Transverse colon (tissue), 4 donors: ENCODE measurements around the gene MBD3L2.
"Not testable (repeated sequence)": the region's sequence is repeated elsewhere in the genome, so short reads cannot be mapped to it uniquely, and the experiment has no call there.

Experiments used
- EP300 ChIP-seq: sonication (generic); formaldehyde crosslinking; IDR thresholded peaks from one replicate; pipeline ENCODE4 v1.6.1; 2017; ENCODE audit warnings: antibody characterized with exemption, low read depth
- POLR2A ChIP-seq: fragments of 450-650 bp; IDR thresholded peaks from one replicate; pipeline ENCODE4 v1.6.1; 2016; ENCODE audit warnings: antibody characterized with exemption, mild to moderate bottlenecking, moderate library complexity
- POLR2AphosphoS5 ChIP-seq, 3 donors: sonication (generic); formaldehyde crosslinking; IDR thresholded peaks; one replicate each; pipeline ENCODE4 v1.6.1; 2016; ENCODE audit warnings: antibody characterized with exemption in 3 of 3
- TF ChIP-seq, protein P1 (sequence below), 5 experiments: fragments of 200-600 bp in 3 of 5; fragments of 450-650 bp in 2 of 5; sonication (generic) in 3 of 5; IDR thresholded peaks; 1 replicate in 2 of 5; 2 replicates in 3 of 5; pipeline ENCODE4 v1.5.1; 2016 to 2017; ENCODE audit warnings: antibody characterized with exemption in 5 of 5, inconsistent platforms in 3 of 5, mild to moderate bottlenecking in 2 of 5, moderate library complexity in 1 of 5

DNA sequence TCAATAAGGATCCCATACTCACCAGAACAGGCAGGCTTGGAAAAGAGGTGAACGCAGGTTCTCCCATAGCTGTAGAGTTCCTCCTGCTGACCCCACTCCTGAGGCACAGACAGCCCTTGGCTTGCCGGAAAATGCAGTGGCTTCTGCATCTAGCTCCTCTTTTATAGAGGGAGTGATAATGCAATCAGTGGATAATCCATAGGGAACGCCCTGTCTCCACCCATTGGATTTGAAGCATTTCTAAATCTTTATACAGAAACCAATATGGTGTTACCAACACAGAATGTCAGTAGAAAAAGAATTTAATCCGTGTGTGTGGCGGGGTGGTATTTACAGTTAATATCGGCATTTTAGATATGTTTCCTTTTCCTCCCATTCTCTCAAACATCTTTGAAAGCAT lies 27.8 kb upstream of the MBD3L2 start, which contains the start of gene MBD3L2B:
- not testable (repeated sequence) for TF ChIP-seq POLR2A; POLR2AphosphoS5 (IDR thresholded peaks at IDR 0.05); EP300
- TF ChIP-seq, protein P1, sequence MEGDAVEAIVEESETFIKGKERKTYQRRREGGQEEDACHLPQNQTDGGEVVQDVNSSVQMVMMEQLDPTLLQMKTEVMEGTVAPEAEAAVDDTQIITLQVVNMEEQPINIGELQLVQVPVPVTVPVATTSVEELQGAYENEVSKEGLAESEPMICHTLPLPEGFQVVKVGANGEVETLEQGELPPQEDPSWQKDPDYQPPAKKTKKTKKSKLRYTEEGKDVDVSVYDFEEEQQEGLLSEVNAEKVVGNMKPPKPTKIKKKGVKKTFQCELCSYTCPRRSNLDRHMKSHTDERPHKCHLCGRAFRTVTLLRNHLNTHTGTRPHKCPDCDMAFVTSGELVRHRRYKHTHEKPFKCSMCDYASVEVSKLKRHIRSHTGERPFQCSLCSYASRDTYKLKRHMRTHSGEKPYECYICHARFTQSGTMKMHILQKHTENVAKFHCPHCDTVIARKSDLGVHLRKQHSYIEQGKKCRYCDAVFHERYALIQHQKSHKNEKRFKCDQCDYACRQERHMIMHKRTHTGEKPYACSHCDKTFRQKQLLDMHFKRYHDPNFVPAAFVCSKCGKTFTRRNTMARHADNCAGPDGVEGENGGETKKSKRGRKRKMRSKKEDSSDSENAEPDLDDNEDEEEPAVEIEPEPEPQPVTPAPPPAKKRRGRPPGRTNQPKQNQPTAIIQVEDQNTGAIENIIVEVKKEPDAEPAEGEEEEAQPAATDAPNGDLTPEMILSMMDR (IDR thresholded peaks at IDR 0.05), result not testable (repeated sequence)
